ENCODE measurements around the gene GPR17. TPM values are rescaled to one million over a fixed set of nuclear protein-coding genes. Genes with fewer than 3 reads are reported as not detected.

The GPR17 gene
- total RNA-seq, 4 donors from 2014 or later, result not detected

DNA sequence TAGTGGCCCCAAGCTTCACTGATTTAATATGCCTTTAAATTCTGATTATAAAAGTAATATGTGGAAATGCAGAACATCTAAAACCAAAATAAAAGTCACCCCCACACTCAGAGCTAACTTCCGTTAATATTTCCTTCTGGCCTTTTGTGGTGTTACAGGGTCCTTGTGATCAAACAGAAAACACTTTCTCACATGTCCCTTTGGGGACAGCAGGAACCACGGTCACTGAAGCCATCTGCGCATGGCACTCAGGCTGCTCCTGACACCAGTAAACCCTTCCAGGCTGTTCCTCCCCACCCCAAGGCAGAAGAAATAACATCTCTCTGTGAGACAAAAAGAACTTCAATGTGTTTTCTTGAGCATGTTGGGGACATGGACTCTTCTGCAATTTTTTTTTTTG, 25.1 kb upstream of the GPR17 start:
- TF ChIP-seq, protein P1, sequence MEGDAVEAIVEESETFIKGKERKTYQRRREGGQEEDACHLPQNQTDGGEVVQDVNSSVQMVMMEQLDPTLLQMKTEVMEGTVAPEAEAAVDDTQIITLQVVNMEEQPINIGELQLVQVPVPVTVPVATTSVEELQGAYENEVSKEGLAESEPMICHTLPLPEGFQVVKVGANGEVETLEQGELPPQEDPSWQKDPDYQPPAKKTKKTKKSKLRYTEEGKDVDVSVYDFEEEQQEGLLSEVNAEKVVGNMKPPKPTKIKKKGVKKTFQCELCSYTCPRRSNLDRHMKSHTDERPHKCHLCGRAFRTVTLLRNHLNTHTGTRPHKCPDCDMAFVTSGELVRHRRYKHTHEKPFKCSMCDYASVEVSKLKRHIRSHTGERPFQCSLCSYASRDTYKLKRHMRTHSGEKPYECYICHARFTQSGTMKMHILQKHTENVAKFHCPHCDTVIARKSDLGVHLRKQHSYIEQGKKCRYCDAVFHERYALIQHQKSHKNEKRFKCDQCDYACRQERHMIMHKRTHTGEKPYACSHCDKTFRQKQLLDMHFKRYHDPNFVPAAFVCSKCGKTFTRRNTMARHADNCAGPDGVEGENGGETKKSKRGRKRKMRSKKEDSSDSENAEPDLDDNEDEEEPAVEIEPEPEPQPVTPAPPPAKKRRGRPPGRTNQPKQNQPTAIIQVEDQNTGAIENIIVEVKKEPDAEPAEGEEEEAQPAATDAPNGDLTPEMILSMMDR (IDR thresholded peaks at IDR 0.05), result no peak
- no peak for TF ChIP-seq POLR2A (IDR thresholded peaks at IDR 0.05)
- Histone ChIP-seq H3K9me3 (no peaks in the 10 kb centered on the region), H3K27ac (no peak overlapping the region), H3K36me3 (no peaks in the 10 kb centered on the region), H3K4me3 (replicated peaks in 1 of 3) (no peak overlapping the region), H3K4me1 (no peaks in the 10 kb centered on the region), H3K27me3 (no peaks in the 10 kb centered on the region)
- WGBS, 2 donors, result 68 to 69% methylated on average over 3 of the region's 3 CpGs
- intact Hi-C loops (cut with DNase I), result no loop called here
- no peak for DNase-seq

DNA sequence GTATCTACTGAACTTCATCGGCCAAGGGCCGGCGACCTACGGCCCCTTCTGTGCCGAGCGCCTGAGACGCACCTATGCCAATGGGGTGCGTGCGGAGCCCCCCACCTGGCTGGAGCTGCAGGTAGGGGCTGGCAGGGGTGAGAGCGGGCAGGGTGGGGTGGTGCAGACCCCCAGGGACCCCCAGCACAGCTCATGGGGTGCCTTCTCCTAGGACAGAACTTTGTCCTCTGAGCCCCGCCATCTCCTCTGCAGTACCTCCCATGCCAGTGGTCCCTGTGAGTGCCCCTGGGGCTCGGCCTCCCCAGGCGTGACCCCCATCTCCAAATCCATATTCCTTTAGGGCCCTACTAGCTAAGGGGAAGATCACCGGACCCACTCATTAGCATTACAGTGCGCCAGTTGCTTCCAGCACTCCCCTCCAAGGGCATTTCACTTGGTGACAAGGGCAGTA, 23.9 kb upstream of the GPR17 start:
- no peak overlapping the region for H3K4me3 ChIP-seq (replicated peaks in 1 of 3)
- WGBS, 2 donors, result 93 to 96% methylated on average over 14 of the region's 15 CpGs
- DNase-seq, result no peak

DNA sequence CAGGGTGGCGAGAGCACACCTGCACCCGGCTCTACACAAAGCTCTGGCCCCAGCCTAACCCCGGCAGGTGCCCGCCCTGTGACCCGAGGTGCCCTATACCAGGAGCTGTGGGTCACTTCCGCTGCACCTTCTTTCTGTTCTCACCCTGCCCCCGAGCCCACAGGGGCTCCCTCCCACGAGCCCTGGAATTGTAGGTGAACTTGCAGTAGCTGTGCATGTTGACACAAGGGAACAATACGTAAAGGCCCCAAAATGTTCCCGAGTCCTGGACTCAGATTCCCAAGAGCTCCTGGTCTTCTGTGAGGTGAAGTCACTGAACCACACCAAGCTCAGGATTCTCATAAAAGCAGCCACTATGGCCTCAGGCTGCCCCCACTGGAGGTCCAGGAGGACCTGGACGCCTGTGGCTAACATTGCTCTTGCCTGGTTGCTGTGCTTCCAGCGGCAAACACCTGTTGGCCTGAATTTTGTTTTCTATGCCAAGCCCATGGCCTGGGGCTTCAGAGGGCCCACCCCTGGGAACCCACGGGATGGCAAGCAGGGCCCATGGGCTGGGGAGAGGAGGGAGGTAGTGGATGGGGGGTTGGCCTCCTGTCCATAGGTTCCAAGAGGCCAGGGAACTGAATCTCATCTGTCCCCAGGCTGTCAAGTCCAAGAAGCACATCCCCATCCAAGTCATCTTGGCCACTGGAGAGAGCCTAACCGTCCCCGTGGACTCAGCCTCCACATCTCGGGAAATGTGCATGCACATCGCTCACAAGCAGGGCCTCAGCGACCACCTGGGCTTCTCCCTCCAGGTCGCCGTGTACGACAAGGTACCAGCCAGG, 23.2 kb upstream of the GPR17 start:
- no peaks in the 10 kb centered on the region for H3K9me3 ChIP-seq
- DNase-seq, result no peak
- no peak overlapping the region for H3K27ac ChIP-seq
- no peak for TF ChIP-seq POLR2A (IDR thresholded peaks at IDR 0.05)
- TF ChIP-seq, protein P1 (IDR thresholded peaks at IDR 0.05), result no peak
- no peak overlapping the region for H3K4me3 ChIP-seq (replicated peaks in 1 of 3)
- no peaks in the 10 kb centered on the region for H3K4me1 ChIP-seq
- H3K36me3 ChIP-seq, result no peaks in the 10 kb centered on the region
- no peaks in the 10 kb centered on the region for H3K27me3 ChIP-seq
- WGBS, 2 donors, result 85 to 91% methylated on average over 13 to 21 of the region's 21 CpGs
- intact Hi-C loops (cut with DNase I), result no loop called here

More for the DNA sequence above, 23.9 kb upstream of the GPR17 start:
- intact Hi-C loops (cut with DNase I), result no loop called here
- H3K36me3 ChIP-seq, result no peaks in the 10 kb centered on the region
- no peaks in the 10 kb centered on the region for H3K27me3 ChIP-seq
- no peaks in the 10 kb centered on the region for H3K9me3 ChIP-seq
- no peak for TF ChIP-seq POLR2A (IDR thresholded peaks at IDR 0.05)
- TF ChIP-seq, protein P1 (IDR thresholded peaks at IDR 0.05), result no peak
- H3K27ac ChIP-seq, result no peak overlapping the region
- no peaks in the 10 kb centered on the region for H3K4me1 ChIP-seq

DNA sequence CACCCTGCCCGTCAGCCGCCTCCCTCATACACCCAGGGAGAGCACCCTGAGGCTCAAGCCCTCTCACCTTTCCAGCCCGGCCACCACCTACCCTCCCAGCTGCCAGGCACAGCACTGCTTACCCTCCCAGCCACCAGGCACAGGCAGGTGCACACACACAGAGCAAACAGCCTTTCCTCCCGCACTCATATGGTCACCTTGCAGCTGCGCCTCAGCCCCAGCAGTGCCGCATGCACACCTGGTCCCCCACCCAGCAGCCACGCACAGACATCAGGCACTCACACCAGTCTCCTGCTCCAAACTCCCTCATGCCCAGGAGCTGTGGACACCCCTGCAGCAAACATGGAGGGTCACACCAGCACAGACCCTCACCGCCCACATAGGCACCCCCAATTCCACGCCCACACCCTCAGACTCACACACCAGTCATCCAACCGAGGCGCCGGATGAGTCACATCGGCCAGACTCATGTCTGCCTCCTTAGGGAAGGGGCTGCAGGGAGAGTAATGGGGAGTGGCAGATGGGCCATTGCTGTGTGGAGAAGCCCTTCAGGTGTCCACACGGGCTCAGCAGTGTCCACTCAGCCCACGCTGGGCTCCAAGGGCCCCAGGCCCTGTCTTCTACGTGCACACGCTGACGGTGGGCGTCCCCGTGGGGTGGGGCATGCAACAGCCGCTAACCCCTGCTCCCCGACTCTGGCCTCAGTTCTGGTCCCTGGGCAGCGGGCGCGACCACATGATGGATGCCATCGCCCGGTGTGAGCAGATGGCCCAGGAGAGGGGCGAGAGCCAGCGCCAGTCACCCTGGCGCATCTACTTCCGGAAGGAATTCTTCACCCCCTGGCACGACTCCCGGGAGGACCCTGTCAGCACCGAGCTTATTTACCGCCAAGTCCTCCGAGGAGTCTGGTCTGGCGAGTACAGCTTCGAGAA, 22.3 kb upstream of the GPR17 start:
- TF ChIP-seq POLR2A (IDR thresholded peaks at IDR 0.05), result no peak
- TF ChIP-seq, protein P1 (IDR thresholded peaks at IDR 0.05), result no peak
- Histone ChIP-seq H3K9me3 (no peaks in the 10 kb centered on the region), H3K4me1 (no peaks in the 10 kb centered on the region), H3K27ac (no peak overlapping the region), H3K4me3 (replicated peaks in 1 of 3) (no peak overlapping the region), H3K36me3 (no peaks in the 10 kb centered on the region), H3K27me3 (no peaks in the 10 kb centered on the region)
- intact Hi-C loops (cut with DNase I), result no loop called here
- 91 to 93% methylated on average over 33 to 38 of the region's 38 CpGs for WGBS, 2 donors
- DNase-seq, result no peak

Data from thyroid gland (tissue), 4 donors.